RWPE2 (cell line): ENCODE data around the gene ALG5.

ENCODE experiments used
- ATAC-seq: fragments of 200-7000 bp; cut with Tn5 transposase; 3 replicates; pipeline ENCODE4 v1.9.1; 2021; ENCODE audit warnings: low read depth
- DNase-seq: peaks from one replicate; pipeline ENCODE4 v3.0.0-alpha.2; 2020; ENCODE audit warnings: low spot score
- H3K27ac ChIP-seq: fragments of 450-650 bp; 2 replicates; pipeline ENCODE4 v1.5.1; 2017; ENCODE audit warnings: mild to moderate bottlenecking; ENCODE audit not compliant: poor library complexity, severe bottlenecking
- H3K27me3 ChIP-seq: fragments of 250-450 bp; sonication (Bioruptor Pico); 2 replicates; pipeline ENCODE4 v1.5.1; 2021; ENCODE audit warnings: mild to moderate bottlenecking, moderate library complexity; ENCODE audit not compliant: insufficient read depth, poor library complexity, severe bottlenecking
- H3K36me3 ChIP-seq: fragments of 250-450 bp; sonication (Bioruptor Pico); 2 replicates; pipeline ENCODE4 v1.5.1; 2020; ENCODE audit warnings: low read depth, mild to moderate bottlenecking, moderate library complexity
- H3K4me1 ChIP-seq: fragments of 250-450 bp; sonication (Bioruptor Pico); 2 replicates; pipeline ENCODE4 v1.5.1; 2021; ENCODE audit warnings: mild to moderate bottlenecking, moderate library complexity; ENCODE audit not compliant: insufficient read depth, poor library complexity, severe bottlenecking
- H3K4me3 ChIP-seq: fragments of 250-450 bp; sonication (Bioruptor Pico); 2 replicates; pipeline ENCODE4 v1.5.1; 2021; ENCODE audit warnings: mild to moderate bottlenecking, moderate library complexity; ENCODE audit not compliant: severe bottlenecking
- H3K9me3 ChIP-seq: fragments of 250-450 bp; sonication (Bioruptor Pico); 2 replicates; pipeline ENCODE4 v1.5.1; 2021; ENCODE audit warnings: mild to moderate bottlenecking, moderate library complexity; ENCODE audit not compliant: severe bottlenecking
- TF ChIP-seq, protein P1 (sequence below): fragments of 450-650 bp; IDR thresholded peaks from one replicate; pipeline ENCODE4 v1.5.1; 2017; ENCODE audit warnings: mild to moderate bottlenecking, moderate library complexity; ENCODE audit not compliant: poor library complexity, severe bottlenecking

ALG5 gene

DNA sequence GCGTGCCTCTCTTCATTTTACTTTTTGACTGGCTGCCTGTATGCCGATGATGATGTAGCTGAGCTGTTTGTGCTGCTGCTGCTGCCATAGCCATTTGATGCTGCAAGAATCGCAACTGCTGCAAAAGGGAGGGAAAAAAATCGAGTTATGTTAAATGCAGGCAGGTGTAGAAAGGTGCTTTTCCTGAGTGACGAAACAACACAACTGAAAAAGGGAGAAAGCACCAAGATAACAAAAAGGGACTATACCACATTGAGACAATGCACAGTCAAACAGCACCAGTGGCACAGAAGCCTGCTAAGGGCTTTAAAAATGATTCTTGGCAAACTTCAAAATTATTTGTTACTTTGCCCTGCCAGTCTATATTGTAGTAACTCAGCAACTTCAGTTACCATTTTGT lies 10.6 kb upstream of the ALG5 start:
- ATAC-seq (no peak), DNase-seq (no peak)
- H3K27me3 ChIP-seq: no peaks in the 10 kb centered on the region
- peaks cover 100% of the 10 kb centered on the region for H3K36me3 ChIP-seq
- no peaks in the 10 kb centered on the region for H3K4me1 ChIP-seq
- no peak overlapping the region for H3K27ac ChIP-seq
- no peak overlapping the region for H3K4me3 ChIP-seq
- TF ChIP-seq, protein P1, sequence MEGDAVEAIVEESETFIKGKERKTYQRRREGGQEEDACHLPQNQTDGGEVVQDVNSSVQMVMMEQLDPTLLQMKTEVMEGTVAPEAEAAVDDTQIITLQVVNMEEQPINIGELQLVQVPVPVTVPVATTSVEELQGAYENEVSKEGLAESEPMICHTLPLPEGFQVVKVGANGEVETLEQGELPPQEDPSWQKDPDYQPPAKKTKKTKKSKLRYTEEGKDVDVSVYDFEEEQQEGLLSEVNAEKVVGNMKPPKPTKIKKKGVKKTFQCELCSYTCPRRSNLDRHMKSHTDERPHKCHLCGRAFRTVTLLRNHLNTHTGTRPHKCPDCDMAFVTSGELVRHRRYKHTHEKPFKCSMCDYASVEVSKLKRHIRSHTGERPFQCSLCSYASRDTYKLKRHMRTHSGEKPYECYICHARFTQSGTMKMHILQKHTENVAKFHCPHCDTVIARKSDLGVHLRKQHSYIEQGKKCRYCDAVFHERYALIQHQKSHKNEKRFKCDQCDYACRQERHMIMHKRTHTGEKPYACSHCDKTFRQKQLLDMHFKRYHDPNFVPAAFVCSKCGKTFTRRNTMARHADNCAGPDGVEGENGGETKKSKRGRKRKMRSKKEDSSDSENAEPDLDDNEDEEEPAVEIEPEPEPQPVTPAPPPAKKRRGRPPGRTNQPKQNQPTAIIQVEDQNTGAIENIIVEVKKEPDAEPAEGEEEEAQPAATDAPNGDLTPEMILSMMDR: no peak
- no peaks in the 10 kb centered on the region for H3K9me3 ChIP-seq

DNA sequence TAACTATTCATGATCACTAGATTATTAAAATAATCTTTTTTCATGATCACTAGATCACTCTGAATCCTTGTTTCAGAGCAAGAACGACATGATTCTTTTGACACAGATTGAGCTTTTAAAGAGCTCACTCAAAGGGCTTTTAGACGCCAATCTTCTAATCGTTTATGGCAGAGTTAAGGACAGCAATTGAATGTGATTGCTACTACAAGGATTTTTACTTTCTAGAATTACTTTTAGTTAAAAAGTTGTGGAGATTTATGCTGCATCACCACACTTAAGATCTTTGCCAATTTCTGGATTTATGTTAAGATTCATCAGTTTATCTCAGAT lies 2.7 kb upstream of the ALG5 start:
- H3K9me3 ChIP-seq: no peaks in the 10 kb centered on the region
- peaks cover 10% of the 10 kb centered on the region for H3K4me1 ChIP-seq
- no peaks in the 10 kb centered on the region for H3K27me3 ChIP-seq
- TF ChIP-seq, protein P1: no peak
- no peak overlapping the region for H3K27ac ChIP-seq
- DNase-seq (no peak), ATAC-seq (no peak)
- peak overlapping the region; percentile 63 for H3K4me3 ChIP-seq
- H3K36me3 ChIP-seq: peaks cover 55% of the 10 kb centered on the region

DNA sequence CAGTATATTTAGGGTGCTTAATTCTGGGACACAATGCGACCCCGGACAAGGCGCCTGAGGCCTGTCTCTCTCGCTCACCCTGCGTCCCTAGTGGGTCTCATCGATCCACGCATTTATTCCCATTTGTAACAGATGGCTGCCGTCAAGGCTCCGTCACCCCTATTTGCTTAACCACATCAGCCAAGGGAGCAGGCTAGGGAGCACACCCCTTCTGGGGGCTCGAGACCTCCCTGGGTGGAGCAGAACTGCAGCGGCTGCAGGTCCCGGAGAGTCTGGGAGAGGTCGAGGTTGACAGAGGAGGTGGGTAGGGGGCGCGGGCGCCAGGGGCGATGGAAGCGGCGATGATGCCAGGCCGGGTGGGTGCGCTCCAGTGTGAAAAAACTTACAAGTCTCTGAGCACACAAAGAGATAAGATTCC lies 507 bp downstream of the ALG5 start:
- Histone ChIP-seq H3K4me3 (peak overlapping the region; percentile 63), H3K9me3 (no peaks in the 10 kb centered on the region), H3K27me3 (no peaks in the 10 kb centered on the region), H3K27ac (peak overlapping the region; percentile 93), H3K4me1 (peaks cover 10% of the 10 kb centered on the region), H3K36me3 (peaks cover 48% of the 10 kb centered on the region)
- TF ChIP-seq, protein P1: no peak
- ATAC-seq (no peak), DNase-seq (no peak)

DNA sequence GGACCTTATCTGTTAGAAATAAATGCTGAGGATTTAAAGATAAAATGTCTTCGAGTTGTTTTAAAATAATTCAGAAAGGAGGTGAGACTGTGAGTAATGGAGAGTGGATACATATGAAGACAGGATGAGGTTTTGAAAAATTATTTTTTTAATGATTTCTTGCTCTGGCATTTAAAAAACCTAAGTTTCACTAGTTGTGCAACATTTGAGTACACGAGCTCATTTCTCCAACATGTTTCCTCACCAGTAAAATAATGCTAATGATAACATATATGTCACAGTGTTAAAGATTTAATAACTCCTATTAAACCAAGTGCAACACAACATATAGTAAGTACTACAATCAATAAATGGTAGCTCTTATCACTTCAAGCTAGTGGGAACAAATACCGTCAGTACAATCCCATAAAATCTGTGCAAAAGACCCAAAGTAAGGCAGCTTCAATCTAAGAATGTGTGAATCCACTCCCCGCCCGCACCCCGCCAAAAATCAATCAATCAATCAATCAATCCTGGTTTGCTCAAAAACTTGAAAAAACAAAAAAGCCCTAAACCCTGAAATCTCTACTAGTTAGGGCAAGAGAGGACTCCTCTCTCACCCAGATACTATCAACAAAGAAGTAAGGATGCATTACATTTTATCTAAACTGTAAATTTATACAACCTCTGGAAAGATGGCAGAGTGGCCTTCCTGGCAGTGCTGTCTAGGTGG lies 1.3 kb downstream of the ALG5 start:
- DNase-seq (no peak), ATAC-seq (no peak)
- TF ChIP-seq, protein P1: no peak
- Histone ChIP-seq H3K27me3 (no peaks in the 10 kb centered on the region), H3K4me1 (peaks cover 10% of the 10 kb centered on the region), H3K4me3 (peak overlapping the region; percentile 63), H3K9me3 (no peaks in the 10 kb centered on the region), H3K36me3 (peaks cover 48% of the 10 kb centered on the region), H3K27ac (no peak overlapping the region)

DNA sequence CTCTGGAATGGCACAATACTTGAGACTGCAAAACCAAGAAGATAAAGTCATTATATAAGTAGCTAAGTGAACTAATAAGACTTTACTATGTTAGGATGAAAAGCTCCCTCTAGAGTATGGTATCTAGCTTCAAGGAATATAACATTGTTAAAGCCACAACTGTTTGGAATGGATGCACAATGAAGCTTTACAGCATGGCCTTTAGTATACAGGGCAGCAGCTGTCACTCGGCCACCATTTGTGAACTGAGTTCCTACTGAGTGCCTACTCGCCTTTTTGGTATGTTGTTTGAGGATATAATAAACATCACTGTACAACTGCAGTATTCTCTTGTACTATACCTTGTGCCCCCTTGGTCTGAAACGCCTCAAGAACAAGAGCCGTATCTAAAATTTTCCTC lies 6.8 kb downstream of the ALG5 start:
- H3K4me3 ChIP-seq: no peak overlapping the region
- no peaks in the 10 kb centered on the region for H3K27me3 ChIP-seq
- ATAC-seq (no peak), DNase-seq (no peak)
- H3K9me3 ChIP-seq: no peaks in the 10 kb centered on the region
- peaks cover 1% of the 10 kb centered on the region for H3K4me1 ChIP-seq
- H3K36me3 ChIP-seq: peaks cover 86% of the 10 kb centered on the region
- TF ChIP-seq, protein P1: no peak
- no peak overlapping the region for H3K27ac ChIP-seq
